Neutrophil (primary cell): ENCODE results near the gene NCEH1.

Source experiments
- H3K27ac ChIP-seq: fragments of 200-600 bp; sonication (generic); 2 replicates; pipeline ENCODE4 v1.5.1; 2016; ENCODE audit warnings: mild to moderate bottlenecking, moderate library complexity
- H3K27me3 ChIP-seq: fragments of 200-600 bp; sonication (generic); 2 replicates; pipeline ENCODE4 v1.6.0; 2016; ENCODE audit warnings: mild to moderate bottlenecking
- H3K36me3 ChIP-seq: fragments of 200-600 bp; sonication (generic); 2 replicates; pipeline ENCODE4 v1.5.1; 2017
- H3K4me1 ChIP-seq, 2 experiments: fragments of 200-600 bp in 1 of 2; sonication (generic) in 1 of 2; 1 replicate in 1 of 2; 2 replicates in 1 of 2; pipeline versions ENCODE4 v1.5.1 to v1.6.1; 2013 to 2016; ENCODE audit warnings: low read depth in 1 of 2, low read length in 1 of 2, mild to moderate bottlenecking in 1 of 2, moderate library complexity in 1 of 2; ENCODE audit not compliant: control insufficient read depth in 1 of 2, insufficient read depth in 1 of 2
- H3K4me3 ChIP-seq, 2 experiments: fragments of 200-600 bp in 1 of 2; sonication (generic) in 1 of 2; 1 replicate in 1 of 2; 2 replicates in 1 of 2; pipeline ENCODE4 v1.5.1; 2013 to 2016; ENCODE audit warnings: low read depth in 1 of 2, low read length in 1 of 2, mild to moderate bottlenecking in 1 of 2, moderate library complexity in 1 of 2
- H3K9me3 ChIP-seq: fragments of 200-600 bp; sonication (generic); 2 replicates; pipeline ENCODE4 v1.5.1; 2016
- CTCF ChIP-seq: fragments of 200-600 bp; sonication (generic); IDR thresholded peaks from 2 replicates; pipeline ENCODE4 v1.5.1; 2016; ENCODE audit warnings: antibody characterized with exemption

The NCEH1 gene

GRCh38 chr3:172591876-172592771, 118.7 kb downstream of the NCEH1 start:
- Histone ChIP-seq H3K36me3 (no peaks in the 10 kb centered on the region), H3K27ac (no peak overlapping the region), H3K4me1 (peaks cover 14 to 26% of the 10 kb centered on the region in 2 experiments), H3K27me3 (no peaks in the 10 kb centered on the region), H3K9me3 (no peaks in the 10 kb centered on the region), H3K4me3 (no peak overlapping the region)
- no peak for TF ChIP-seq CTCF

- no peaks in the 10 kb centered on the region for H3K9me3 ChIP-seq
- H3K27me3 ChIP-seq, result no peaks in the 10 kb centered on the region
- H3K4me1 ChIP-seq, result peaks cover 14 to 26% of the 10 kb centered on the region in 2 experiments
- no peak overlapping the region for H3K4me3 ChIP-seq
- no peaks in the 10 kb centered on the region for H3K36me3 ChIP-seq
- TF ChIP-seq CTCF, result no peak
- H3K27ac ChIP-seq, result no peak overlapping the region
Measured at GRCh38 chr3:172591125-172591605, 119.7 kb downstream of the NCEH1 start.

- H3K36me3 ChIP-seq, result no peaks in the 10 kb centered on the region
- H3K4me3 ChIP-seq, result no peak overlapping the region
- H3K27me3 ChIP-seq, result no peaks in the 10 kb centered on the region
- TF ChIP-seq CTCF, result no peak
- no peaks in the 10 kb centered on the region for H3K9me3 ChIP-seq
- H3K27ac ChIP-seq, result no peak overlapping the region
- H3K4me1 ChIP-seq, result no peaks in the 10 kb centered on the region
Measured at GRCh38 chr3:172586436-172586835, 124.4 kb downstream of the NCEH1 start.

GRCh38 chr3:172585954-172586353, 124.9 kb downstream of the NCEH1 start:
- no peak for TF ChIP-seq CTCF
- H3K4me3 ChIP-seq, result no peak overlapping the region
- no peaks in the 10 kb centered on the region for H3K36me3 ChIP-seq
- H3K9me3 ChIP-seq, result no peaks in the 10 kb centered on the region
- no peaks in the 10 kb centered on the region for H3K27me3 ChIP-seq
- H3K27ac ChIP-seq, result no peak overlapping the region
- H3K4me1 ChIP-seq, result no peaks in the 10 kb centered on the region

- no peaks in the 10 kb centered on the region for H3K27me3 ChIP-seq
- peaks cover 7 to 8% of the 10 kb centered on the region in 2 experiments for H3K4me1 ChIP-seq
- no peaks in the 10 kb centered on the region for H3K36me3 ChIP-seq
- no peaks in the 10 kb centered on the region for H3K9me3 ChIP-seq
- TF ChIP-seq CTCF, result no peak
- H3K4me3 ChIP-seq, result no peak overlapping the region
- H3K27ac ChIP-seq, result no peak overlapping the region
Measured at GRCh38 chr3:172582712-172583111, 128.2 kb downstream of the NCEH1 start.
